AG09319 (cell line): ENCODE results near the gene STOX2.

Experiments
- DNase-seq: peaks from one replicate; pipeline ENCODE4 v3.0.0-alpha.2; 2010; ENCODE audit warnings: low read depth; ENCODE audit errors: extremely low read depth
- TF ChIP-seq, protein P1 (sequence below): IDR thresholded peaks from 2 replicates; pipeline ENCODE4 v1.5.1; 2011; ENCODE audit warnings: low read depth, mild to moderate bottlenecking, inconsistent platforms, low read length, moderate library complexity

Gene STOX2

DNA sequence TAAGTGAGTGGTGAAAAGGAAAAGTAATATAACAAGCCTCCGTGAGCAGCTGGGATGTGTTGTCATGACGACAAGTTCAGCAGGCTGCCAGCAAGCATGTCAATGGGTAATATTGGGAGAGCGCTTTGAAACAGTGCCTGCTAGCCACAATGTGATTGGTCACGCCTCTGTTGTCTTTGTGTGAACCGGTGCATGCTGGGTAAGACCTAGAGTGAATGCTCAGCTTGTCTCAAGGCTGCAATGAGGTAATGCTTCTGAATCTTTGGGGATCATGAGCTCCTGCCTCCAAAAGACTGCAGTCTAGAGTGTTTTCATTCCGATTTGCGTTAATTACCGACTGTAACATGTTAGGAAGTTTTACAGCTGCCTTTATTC is 54.9 kb downstream of the STOX2 start:
- TF ChIP-seq, protein P1, sequence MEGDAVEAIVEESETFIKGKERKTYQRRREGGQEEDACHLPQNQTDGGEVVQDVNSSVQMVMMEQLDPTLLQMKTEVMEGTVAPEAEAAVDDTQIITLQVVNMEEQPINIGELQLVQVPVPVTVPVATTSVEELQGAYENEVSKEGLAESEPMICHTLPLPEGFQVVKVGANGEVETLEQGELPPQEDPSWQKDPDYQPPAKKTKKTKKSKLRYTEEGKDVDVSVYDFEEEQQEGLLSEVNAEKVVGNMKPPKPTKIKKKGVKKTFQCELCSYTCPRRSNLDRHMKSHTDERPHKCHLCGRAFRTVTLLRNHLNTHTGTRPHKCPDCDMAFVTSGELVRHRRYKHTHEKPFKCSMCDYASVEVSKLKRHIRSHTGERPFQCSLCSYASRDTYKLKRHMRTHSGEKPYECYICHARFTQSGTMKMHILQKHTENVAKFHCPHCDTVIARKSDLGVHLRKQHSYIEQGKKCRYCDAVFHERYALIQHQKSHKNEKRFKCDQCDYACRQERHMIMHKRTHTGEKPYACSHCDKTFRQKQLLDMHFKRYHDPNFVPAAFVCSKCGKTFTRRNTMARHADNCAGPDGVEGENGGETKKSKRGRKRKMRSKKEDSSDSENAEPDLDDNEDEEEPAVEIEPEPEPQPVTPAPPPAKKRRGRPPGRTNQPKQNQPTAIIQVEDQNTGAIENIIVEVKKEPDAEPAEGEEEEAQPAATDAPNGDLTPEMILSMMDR: no peak
- DNase-seq: no peak

DNA sequence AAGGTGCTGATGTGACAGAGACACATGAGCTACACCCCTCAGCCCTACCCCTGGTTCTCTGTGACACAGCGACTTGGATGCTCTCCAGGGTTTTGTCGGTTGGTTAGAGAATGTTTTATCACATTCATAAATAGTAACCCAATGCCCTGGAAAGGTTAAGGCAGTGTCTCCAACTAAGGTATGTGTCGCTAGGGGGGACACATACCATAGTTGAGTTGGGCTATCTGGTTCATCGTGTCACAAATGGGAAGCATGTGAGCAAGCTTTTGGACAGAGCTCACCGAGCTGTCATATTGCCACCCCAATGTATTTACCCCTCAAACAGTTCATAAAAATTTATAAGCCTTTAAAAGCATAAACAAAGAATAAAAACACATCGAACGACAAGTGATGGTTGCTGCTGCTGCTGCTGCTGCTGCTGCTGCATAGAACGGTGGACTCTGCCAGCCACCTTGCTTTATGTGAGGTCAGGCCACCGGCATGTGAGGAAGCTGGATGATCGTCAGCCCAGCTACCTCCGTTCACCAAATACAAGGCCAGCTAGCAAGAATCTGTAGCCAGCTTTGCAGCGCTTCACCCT is 55.9 kb downstream of the STOX2 start:
- no peak for DNase-seq
- TF ChIP-seq, protein P1: no peak

DNA sequence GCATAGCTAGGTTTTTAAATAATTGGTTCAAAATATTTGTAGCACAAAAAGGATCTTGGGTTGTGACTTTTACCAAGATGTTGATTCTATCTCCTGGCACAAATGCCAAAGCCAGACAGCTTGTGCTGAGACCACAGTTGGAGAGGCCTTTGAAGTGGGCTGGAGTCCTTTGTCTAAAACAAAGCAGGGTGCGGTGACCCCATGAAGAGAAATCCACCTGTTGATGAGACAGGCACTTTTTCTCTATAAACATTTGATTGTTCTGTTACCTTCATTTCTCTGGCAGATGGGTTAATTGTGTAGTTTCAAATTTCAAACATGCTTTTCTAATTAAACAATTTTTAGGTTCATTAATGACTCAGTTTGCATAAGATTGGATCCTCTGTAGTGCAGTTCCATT is 56.7 kb downstream of the STOX2 start:
- TF ChIP-seq, protein P1: no peak

DNA sequence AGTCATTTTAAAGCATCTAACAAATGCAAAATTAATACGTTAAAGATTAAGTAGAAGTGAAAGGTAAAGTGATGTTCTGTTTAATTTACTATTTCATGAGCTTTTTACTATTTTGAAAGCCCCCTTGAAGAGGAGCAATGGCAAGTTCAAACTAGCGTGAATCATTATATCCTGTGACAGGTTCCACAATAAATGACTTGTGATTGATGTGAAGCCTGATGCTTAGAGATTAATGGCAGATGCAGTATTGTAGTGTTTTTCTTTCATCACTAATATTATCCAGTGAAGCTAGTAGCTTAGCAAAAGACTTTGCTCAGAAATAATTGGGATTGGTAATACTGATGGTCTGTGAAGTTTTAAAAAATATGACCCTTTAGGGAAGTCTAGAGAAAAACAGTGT is 57.3 kb downstream of the STOX2 start:
- TF ChIP-seq, protein P1: no peak
- no peak for DNase-seq

More for the DNA sequence above, 56.7 kb downstream of the STOX2 start:
- no peak for DNase-seq

DNA sequence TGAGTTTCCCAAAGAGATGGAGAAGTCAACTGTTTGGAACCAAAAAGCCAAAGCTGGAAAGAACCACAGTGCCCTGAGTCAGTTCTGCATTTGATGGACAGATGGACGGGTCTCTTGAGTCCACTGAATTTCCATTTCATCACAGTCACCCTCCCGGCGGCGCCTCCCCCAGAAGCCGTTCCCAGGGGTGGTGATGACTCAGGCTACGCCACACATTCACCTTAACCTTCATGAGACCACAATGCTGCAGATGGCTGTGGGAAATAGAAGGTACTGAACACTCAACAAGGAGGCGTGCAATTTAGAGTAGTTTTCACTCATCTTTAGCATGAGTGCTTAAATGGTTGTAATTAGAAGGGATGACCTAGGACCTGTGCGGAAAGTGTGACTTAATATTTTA is 61.3 kb downstream of the STOX2 start:
- no peak for DNase-seq

DNA sequence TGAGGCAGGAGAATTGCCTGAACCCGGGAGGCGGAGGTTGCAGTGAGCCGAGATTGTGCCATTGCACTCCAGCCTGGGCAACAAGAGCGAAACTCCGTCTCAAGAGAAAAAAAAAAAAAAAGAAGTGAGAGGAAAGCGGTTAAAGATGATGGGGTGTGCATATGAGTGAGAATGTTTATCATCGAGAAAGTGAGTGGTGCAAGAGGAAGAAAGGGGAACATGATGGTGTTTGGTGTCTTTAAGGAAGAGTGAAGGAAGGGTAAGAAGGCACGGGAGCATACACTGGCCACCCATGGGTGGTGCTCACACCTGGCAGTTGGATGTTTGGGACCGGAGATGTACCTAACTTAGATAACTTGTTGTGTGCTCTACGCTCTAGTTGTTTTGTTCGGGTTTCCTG is 62.2 kb downstream of the STOX2 start:
- DNase-seq: no peak
- TF ChIP-seq, protein P1: no peak

More for the DNA sequence above, 61.3 kb downstream of the STOX2 start:
- TF ChIP-seq, protein P1: no peak

DNA sequence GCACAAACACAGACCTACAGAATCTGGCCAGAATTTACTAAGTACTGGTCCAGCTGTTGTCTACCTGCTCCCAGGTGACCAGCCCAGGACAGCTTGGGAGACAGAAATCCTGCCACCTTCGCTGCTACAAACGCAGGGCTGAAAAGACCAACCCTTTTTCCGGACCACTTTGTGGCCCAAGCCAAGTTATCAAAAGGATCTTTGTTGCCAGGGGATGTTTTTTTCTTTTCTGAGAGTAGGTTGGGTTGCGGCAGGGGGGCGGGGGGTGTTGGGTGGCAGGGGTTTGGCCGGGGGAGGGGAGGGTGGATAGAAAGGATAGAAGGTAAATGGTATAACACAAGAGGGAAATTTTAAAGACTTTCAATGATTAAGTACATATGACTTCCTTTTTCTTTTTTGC is 63.4 kb downstream of the STOX2 start:
- DNase-seq: no peak
- TF ChIP-seq, protein P1: no peak
